Measurements from ENCODE around the gene TNRC6C.

TNRC6C gene

GRCh38 chr17:78126895-78127238, 168.4 kb downstream of the TNRC6C start:
- peak overlapping the region; percentile 58 for H3K9ac ChIP-seq (ENCODE audit: low read length)
- no peak overlapping the region for H3K4me3 ChIP-seq (ENCODE audit: low read length)
- H3K4me1 ChIP-seq (ENCODE audit: control insufficient read depth, insufficient read depth, low read length): peaks cover 12% of the 10 kb centered on the region
- no peaks in the 10 kb centered on the region for H3K36me3 ChIP-seq (ENCODE audit: control insufficient read depth, insufficient read depth, low read length, severe bottlenecking)
- no peaks in the 10 kb centered on the region for H3K9me3 ChIP-seq (ENCODE audit: control insufficient read depth, low read length)
- peaks cover 20% of the 10 kb centered on the region for H3K27me3 ChIP-seq (replicated peaks; ENCODE audit: control insufficient read depth, insufficient read depth, low read length)
- DNase-seq (ENCODE audit: low read depth): no peak

- no peaks in the 10 kb centered on the region for H3K9me3 ChIP-seq (ENCODE audit: control insufficient read depth, low read length)
- H3K36me3 ChIP-seq (ENCODE audit: control insufficient read depth, insufficient read depth, low read length, severe bottlenecking): no peaks in the 10 kb centered on the region
- peak overlapping the region; percentile 58 for H3K9ac ChIP-seq (ENCODE audit: low read length)
- no peak for DNase-seq (ENCODE audit: low read depth)
- H3K27me3 ChIP-seq (replicated peaks; ENCODE audit: control insufficient read depth, insufficient read depth, low read length): peaks cover 20% of the 10 kb centered on the region
- peak overlapping the region; percentile 63 for H3K4me3 ChIP-seq (ENCODE audit: low read length)
- peaks cover 12% of the 10 kb centered on the region for H3K4me1 ChIP-seq (ENCODE audit: control insufficient read depth, insufficient read depth, low read length)
Measured at GRCh38 chr17:78127239-78127887, 168.9 kb downstream of the TNRC6C start.

DNA sequence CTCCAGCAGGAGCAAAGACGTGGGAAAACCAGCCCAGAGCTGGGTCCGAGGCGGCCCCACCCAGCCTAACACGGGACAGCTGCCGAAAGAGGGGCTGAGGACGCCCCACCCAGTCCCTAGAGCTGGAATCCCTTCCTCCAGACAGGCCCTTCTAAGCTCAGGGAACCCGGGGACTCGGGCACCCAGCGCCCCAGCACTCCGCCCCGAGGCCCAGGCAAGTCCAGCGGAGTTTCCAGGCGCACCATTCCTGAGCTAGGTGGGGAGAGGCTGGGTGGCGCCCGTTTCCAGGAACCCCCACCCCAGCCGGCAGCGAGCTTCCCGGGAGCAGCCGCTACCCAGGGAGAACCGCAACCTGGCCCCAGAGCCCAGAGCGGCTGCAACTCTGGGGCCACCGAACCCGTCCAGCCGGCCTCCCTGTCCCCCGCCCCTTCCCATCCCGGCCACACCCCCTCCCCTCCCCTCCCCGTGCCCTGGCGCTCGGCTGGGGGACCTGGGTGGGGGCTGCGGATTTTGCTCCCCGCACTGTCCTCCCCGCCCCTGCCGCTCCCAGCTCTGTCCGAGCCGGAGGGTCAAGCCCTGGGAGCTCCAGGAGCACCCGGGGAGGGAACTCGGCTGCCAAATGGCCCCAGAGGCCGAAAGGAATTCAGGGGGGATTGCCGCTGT, 169.5 kb downstream of the TNRC6C start:
- H3K4me3 ChIP-seq (ENCODE audit: low read length): peak overlapping the region; percentile 63
- peak overlapping the region; percentile 58 for H3K9ac ChIP-seq (ENCODE audit: low read length)
- peak; percentile 10 for DNase-seq (ENCODE audit: low read depth)
- H3K4me1 ChIP-seq (ENCODE audit: control insufficient read depth, insufficient read depth, low read length): peaks cover 12% of the 10 kb centered on the region
- H3K27me3 ChIP-seq (replicated peaks; ENCODE audit: control insufficient read depth, insufficient read depth, low read length): peaks cover 20% of the 10 kb centered on the region
- H3K36me3 ChIP-seq (ENCODE audit: control insufficient read depth, insufficient read depth, low read length, severe bottlenecking): no peaks in the 10 kb centered on the region
- H3K9me3 ChIP-seq (ENCODE audit: control insufficient read depth, low read length): no peaks in the 10 kb centered on the region

GRCh38 chr17:78128551-78129350, 170.2 kb downstream of the TNRC6C start, which contains the start of gene TMC6:
TSS of gene TMC6 (minus strand) at chr17:78128755. CDS start at chr17:78126832, 1,923 bp downstream.
- H3K4me3 ChIP-seq (ENCODE audit: low read length): peak within 1 kb of the TSS; percentile 63
- no peaks in the 10 kb centered on the region for H3K9me3 ChIP-seq (ENCODE audit: control insufficient read depth, low read length)
- peak; percentile 44 for DNase-seq (ENCODE audit: low read depth)
- H3K36me3 ChIP-seq (ENCODE audit: control insufficient read depth, insufficient read depth, low read length, severe bottlenecking): no peaks in the 10 kb centered on the region
- H3K4me1 ChIP-seq (ENCODE audit: control insufficient read depth, insufficient read depth, low read length): peaks cover 12% of the 10 kb centered on the region
- H3K27me3 ChIP-seq (replicated peaks; ENCODE audit: control insufficient read depth, insufficient read depth, low read length): peaks cover 26% of the 10 kb centered on the region
- peak within 1 kb of the TSS; percentile 58 for H3K9ac ChIP-seq (ENCODE audit: low read length)

DNA sequence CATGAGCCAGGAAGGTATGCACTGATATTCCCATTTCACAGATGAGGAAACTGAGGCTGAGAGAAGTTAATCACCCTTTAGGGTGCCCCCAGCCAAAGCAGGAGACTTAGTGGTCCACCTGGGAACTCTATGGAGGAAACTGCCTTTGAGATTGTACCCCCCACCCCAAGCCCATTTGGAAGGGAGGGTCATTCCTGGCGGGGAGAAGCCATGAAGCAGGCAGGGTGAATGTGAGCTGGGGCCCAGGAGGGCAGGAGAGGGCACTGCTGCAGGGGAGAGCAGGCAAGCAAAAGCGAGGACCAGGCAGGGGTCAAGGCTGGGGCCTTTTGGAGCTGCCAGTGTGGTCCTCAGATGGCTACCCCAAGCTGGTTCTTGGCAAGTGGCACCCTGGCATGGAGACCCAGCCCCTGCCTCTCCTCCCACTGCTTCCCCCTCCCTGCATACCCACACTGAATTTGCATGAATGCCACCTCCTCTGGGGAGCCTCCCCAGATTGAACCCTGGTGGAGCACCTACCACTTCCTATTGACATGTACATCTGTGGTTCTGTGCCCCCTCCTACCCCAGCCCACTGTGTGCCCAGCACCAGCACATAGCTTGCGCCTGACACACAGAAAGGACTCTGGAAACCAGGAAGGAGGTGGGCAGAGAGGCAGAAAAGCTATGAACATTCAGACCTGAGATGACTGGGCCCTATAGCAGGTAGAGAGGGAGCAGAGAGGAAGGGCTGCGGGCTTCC, 171.0 kb downstream of the TNRC6C start:
- Histone ChIP-seq H3K9me3 (ENCODE audit: control insufficient read depth, low read length) (no peaks in the 10 kb centered on the region), H3K27me3 (replicated peaks; ENCODE audit: control insufficient read depth, insufficient read depth, low read length) (peaks cover 33% of the 10 kb centered on the region), H3K36me3 (ENCODE audit: control insufficient read depth, insufficient read depth, low read length, severe bottlenecking) (no peaks in the 10 kb centered on the region), H3K4me3 (ENCODE audit: low read length) (no peak overlapping the region), H3K4me1 (ENCODE audit: control insufficient read depth, insufficient read depth, low read length) (peaks cover 12% of the 10 kb centered on the region), H3K9ac (ENCODE audit: low read length) (no peak overlapping the region)
- no peak for DNase-seq (ENCODE audit: low read depth)

- peaks cover 12% of the 10 kb centered on the region for H3K4me1 ChIP-seq (ENCODE audit: control insufficient read depth, insufficient read depth, low read length)
- H3K36me3 ChIP-seq (ENCODE audit: control insufficient read depth, insufficient read depth, low read length, severe bottlenecking): no peaks in the 10 kb centered on the region
- DNase-seq (ENCODE audit: low read depth): no peak
- H3K9ac ChIP-seq (ENCODE audit: low read length): no peak overlapping the region
- no peaks in the 10 kb centered on the region for H3K9me3 ChIP-seq (ENCODE audit: control insufficient read depth, low read length)
- H3K4me3 ChIP-seq (ENCODE audit: low read length): no peak overlapping the region
- peaks cover 35% of the 10 kb centered on the region for H3K27me3 ChIP-seq (replicated peaks; ENCODE audit: control insufficient read depth, insufficient read depth, low read length)
Measured at GRCh38 chr17:78130090-78130436, 171.6 kb downstream of the TNRC6C start.

GRCh38 chr17:78130437-78131101, 172.1 kb downstream of the TNRC6C start, which contains the start of gene TMC8:
TSS of gene TMC8 (plus strand) at chr17:78130771. CDS start at chr17:78131589, 818 bp downstream.
- Histone ChIP-seq H3K4me1 (ENCODE audit: control insufficient read depth, insufficient read depth, low read length) (peaks cover 12% of the 10 kb centered on the region), H3K9me3 (ENCODE audit: control insufficient read depth, low read length) (no peaks in the 10 kb centered on the region), H3K9ac (ENCODE audit: low read length) (no peak within 1 kb of the TSS), H3K4me3 (ENCODE audit: low read length) (no peak within 1 kb of the TSS), H3K27me3 (replicated peaks; ENCODE audit: control insufficient read depth, insufficient read depth, low read length) (peaks cover 35% of the 10 kb centered on the region), H3K36me3 (ENCODE audit: control insufficient read depth, insufficient read depth, low read length, severe bottlenecking) (no peaks in the 10 kb centered on the region)
- DNase-seq (ENCODE audit: low read depth): no peak

DNA sequence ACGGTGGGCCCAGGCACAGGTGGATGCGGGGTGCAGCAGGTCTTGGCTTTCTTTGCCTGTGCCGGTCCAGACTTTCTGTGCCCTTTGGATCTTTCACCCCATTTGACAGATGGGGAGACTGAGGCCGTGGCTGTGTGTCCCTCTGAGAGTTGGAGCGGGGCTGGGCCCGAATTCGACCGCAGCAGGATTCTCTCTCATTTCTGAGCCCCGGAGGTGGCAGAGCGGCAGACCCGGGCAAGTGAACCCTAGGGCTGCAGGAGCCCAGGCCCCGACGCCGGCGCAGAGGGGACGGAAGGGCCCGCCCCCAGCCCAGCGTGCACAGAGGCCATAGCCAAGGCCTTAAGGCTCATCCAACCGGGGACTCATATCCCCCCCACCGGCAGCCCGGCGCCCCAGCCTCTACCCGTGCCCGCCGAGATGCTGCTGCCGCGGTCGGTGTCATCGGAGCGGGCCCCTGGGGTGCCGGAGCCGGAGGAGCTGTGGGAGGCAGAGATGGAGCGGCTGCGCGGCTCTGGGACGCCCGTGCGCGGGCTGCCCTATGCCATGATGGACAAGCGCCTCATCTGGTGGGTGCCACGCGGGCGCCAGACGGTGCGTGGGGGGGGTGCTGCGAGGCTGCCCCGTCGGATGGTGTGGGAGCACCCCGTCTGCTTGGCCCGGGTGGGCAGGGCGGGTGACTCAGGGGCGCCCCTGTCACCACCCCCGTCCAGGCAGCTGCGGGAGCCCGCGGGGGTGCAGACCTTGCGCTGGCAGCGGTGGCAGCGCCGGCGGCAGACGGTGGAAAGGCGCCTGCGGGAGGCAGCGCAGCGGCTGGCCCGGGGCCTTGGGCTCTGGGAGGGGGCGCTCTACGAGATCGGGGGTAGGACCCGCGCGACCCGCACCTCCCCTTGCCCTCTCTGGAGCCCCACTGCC, 172.9 kb downstream of the TNRC6C start:
- no peak for DNase-seq (ENCODE audit: low read depth)
- Histone ChIP-seq H3K36me3 (ENCODE audit: control insufficient read depth, insufficient read depth, low read length, severe bottlenecking) (no peaks in the 10 kb centered on the region), H3K9ac (ENCODE audit: low read length) (no peak overlapping the region), H3K4me1 (ENCODE audit: control insufficient read depth, insufficient read depth, low read length) (peaks cover 12% of the 10 kb centered on the region), H3K27me3 (replicated peaks; ENCODE audit: control insufficient read depth, insufficient read depth, low read length) (peaks cover 35% of the 10 kb centered on the region), H3K9me3 (ENCODE audit: control insufficient read depth, low read length) (no peaks in the 10 kb centered on the region), H3K4me3 (ENCODE audit: low read length) (no peak overlapping the region)

GRCh38 chr17:78132084-78132676, 173.7 kb downstream of the TNRC6C start:
- DNase-seq (ENCODE audit: low read depth): no peak
- no peaks in the 10 kb centered on the region for H3K9me3 ChIP-seq (ENCODE audit: control insufficient read depth, low read length)
- no peak overlapping the region for H3K4me3 ChIP-seq (ENCODE audit: low read length)
- H3K4me1 ChIP-seq (ENCODE audit: control insufficient read depth, insufficient read depth, low read length): peaks cover 9% of the 10 kb centered on the region
- H3K27me3 ChIP-seq (replicated peaks; ENCODE audit: control insufficient read depth, insufficient read depth, low read length): peaks cover 35% of the 10 kb centered on the region
- no peaks in the 10 kb centered on the region for H3K36me3 ChIP-seq (ENCODE audit: control insufficient read depth, insufficient read depth, low read length, severe bottlenecking)
- H3K9ac ChIP-seq (ENCODE audit: low read length): no peak overlapping the region

Data from adipocyte (in vitro differentiated cells).